Natural killer cell (primary cell): ENCODE measurements around the gene PIGU. TPM values are rescaled to one million over a fixed set of nuclear protein-coding genes. Genes with fewer than 3 reads are reported as not detected.

ENCODE experiments used
- ATAC-seq, 3 donors: fragments of 150-1000 bp in 2 of 3; fragments of 200-7000 bp in 1 of 3; cut with Tn5 transposase; 1 replicate in 1 of 3; 2 replicates in 2 of 3; pipeline ENCODE4 v1.10.0; 2021; ENCODE audit warnings: mild to moderate bottlenecking in 2 of 3, moderate library complexity in 2 of 3
- DNase-seq, 2 donors: peaks; one replicate each; pipeline versions ENCODE4 v3.0.0 to v3.0.0-alpha.2; 2013 to 2021; ENCODE audit warnings: mixed read lengths in 1 of 2
- H3K27ac ChIP-seq: one replicate; pipeline ENCODE4 v1.5.1; 2013; ENCODE audit warnings: mild to moderate bottlenecking, low read length
- H3K27me3 ChIP-seq: one replicate; pipeline ENCODE4 v1.6.1; 2013; ENCODE audit warnings: low read length; ENCODE audit not compliant: control insufficient read depth, insufficient read depth
- H3K36me3 ChIP-seq: one replicate; pipeline ENCODE4 v1.6.1; 2013; ENCODE audit warnings: low read length; ENCODE audit not compliant: control insufficient read depth, insufficient read depth
- H3K4me1 ChIP-seq: one replicate; pipeline ENCODE4 v1.6.1; 2013; ENCODE audit warnings: low read length; ENCODE audit not compliant: control insufficient read depth, insufficient read depth
- H3K4me3 ChIP-seq: one replicate; pipeline ENCODE4 v1.5.1; 2013; ENCODE audit warnings: low read length
- H3K9me3 ChIP-seq: one replicate; pipeline ENCODE4 v1.6.1; 2013; ENCODE audit warnings: low read length; ENCODE audit not compliant: control insufficient read depth, insufficient read depth
- H3K27ac Mint-ChIP-seq, 2 donors: one replicate each; pipeline ENCODE4 v1.8.0; 2022; ENCODE audit warnings: mild to moderate bottlenecking in 2 of 2, mixed read lengths in 2 of 2, moderate library complexity in 1 of 2
- H3K27me3 Mint-ChIP-seq, 2 donors: one replicate each; pipeline ENCODE4 v1.8.0; 2022; ENCODE audit warnings: low read depth in 2 of 2, mixed read lengths in 2 of 2
- H3K36me3 Mint-ChIP-seq: one replicate; pipeline ENCODE4 v1.8.0; 2022; ENCODE audit warnings: mixed read lengths
- H3K4me1 Mint-ChIP-seq, 2 donors: one replicate each; pipeline ENCODE4 v1.8.0; 2022; ENCODE audit warnings: mixed read lengths in 2 of 2
- H3K4me3 Mint-ChIP-seq: one replicate; pipeline ENCODE4 v1.8.0; 2022; ENCODE audit warnings: mild to moderate bottlenecking, moderate library complexity, mixed read lengths
- H3K9me3 Mint-ChIP-seq, 2 donors: one replicate each; pipeline ENCODE4 v1.8.0; 2022; ENCODE audit warnings: mixed read lengths in 2 of 2
- CTCF ChIP-seq: fragments of 200-600 bp; IDR thresholded peaks from one replicate; pipeline ENCODE4 v1.8.0; 2022; ENCODE audit warnings: antibody characterized with exemption
- WGBS: methylation state at CpG from one replicate; pipeline ENCODE4 v1.1.7; 2013; ENCODE audit warnings: missing lambda C conversion rate; ENCODE audit not compliant: insufficient coverage; 5-methylcytosine and 5-hydroxymethylcytosine counted together
- intact Hi-C: fragments of 100-400 bp; cut with micrococcal nuclease; formaldehyde crosslinking; loops from one replicate; pipeline ENCODE4 v1.14.2; 2022
- total RNA-seq, 4 donors: library from RNA; stranded (reverse); fragments of 120-200 nt in 1 of 4; gene quantifications; one replicate each; pipeline versions ENCODE4 v1.2.3 to v1.2.4, GENCODE V29; 2013 to 2022

PIGU gene
- total RNA-seq, 3 donors from 2014 or later (not counting 1 experiment from before 2014, with no cell fraction given): 7.0 to 11.1 (median 8.2) TPM

GRCh38 chr20:34632870-34633452, 43.9 kb downstream of the PIGU start:
- no peak overlapping the region for H3K4me3 Mint-ChIP-seq
- peaks cover 27% of the 10 kb centered on the region for H3K36me3 ChIP-seq
- H3K4me1 Mint-ChIP-seq: no peaks in the 10 kb centered on the region
- H3K4me1 ChIP-seq: no peaks in the 10 kb centered on the region
- no peaks in the 10 kb centered on the region for H3K9me3 ChIP-seq
- ATAC-seq (no peak), DNase-seq (no peak)
- intact Hi-C loops: no loop called here
- WGBS: 100% methylated on average over 3 of the region's 3 CpGs
- no peak overlapping the region for H3K27ac Mint-ChIP-seq
- no peaks in the 10 kb centered on the region for H3K27me3 ChIP-seq
- H3K4me3 ChIP-seq: no peak overlapping the region
- H3K27ac ChIP-seq: no peak overlapping the region
- H3K36me3 Mint-ChIP-seq: peaks cover 18% of the 10 kb centered on the region
- no peak for TF ChIP-seq CTCF
- H3K27me3 Mint-ChIP-seq: no peaks in the 10 kb centered on the region
- H3K9me3 Mint-ChIP-seq: no peaks in the 10 kb centered on the region

- 88% methylated on average over 1 of the region's 1 CpG for WGBS
- H3K36me3 Mint-ChIP-seq: peaks cover 8% of the 10 kb centered on the region
- no peaks in the 10 kb centered on the region for H3K4me1 ChIP-seq
- H3K27me3 ChIP-seq: no peaks in the 10 kb centered on the region
- H3K27ac ChIP-seq: no peak overlapping the region
- no peak overlapping the region for H3K4me3 ChIP-seq
- H3K27ac Mint-ChIP-seq: no peak overlapping the region
- H3K4me1 Mint-ChIP-seq: no peaks in the 10 kb centered on the region
- intact Hi-C loops: no loop called here
- H3K9me3 Mint-ChIP-seq: no peaks in the 10 kb centered on the region
- DNase-seq (no peak), ATAC-seq (no peak)
- no peaks in the 10 kb centered on the region for H3K27me3 Mint-ChIP-seq
- peaks cover 9% of the 10 kb centered on the region for H3K36me3 ChIP-seq
- H3K4me3 Mint-ChIP-seq: no peak overlapping the region
- TF ChIP-seq CTCF: no peak
- H3K9me3 ChIP-seq: no peaks in the 10 kb centered on the region
Observed at GRCh38 chr20:34629904-34630303, 47.0 kb downstream of the PIGU start.

- no peaks in the 10 kb centered on the region for H3K27me3 ChIP-seq
- no peak for ATAC-seq
- no peaks in the 10 kb centered on the region for H3K9me3 ChIP-seq
- Mint-ChIP-seq H3K4me1 (no peaks in the 10 kb centered on the region), H3K27me3 (no peaks in the 10 kb centered on the region), H3K4me3 (no peak overlapping the region), H3K27ac (no peak overlapping the region), H3K9me3 (no peaks in the 10 kb centered on the region), H3K36me3 (peaks cover 8% of the 10 kb centered on the region)
- no peaks in the 10 kb centered on the region for H3K4me1 ChIP-seq
- DNase-seq: no peak
- no peak for TF ChIP-seq CTCF
- 86% methylated on average over 1 of the region's 1 CpG for WGBS
- H3K27ac ChIP-seq: no peak overlapping the region
- H3K4me3 ChIP-seq: no peak overlapping the region
- peaks cover 9% of the 10 kb centered on the region for H3K36me3 ChIP-seq
- intact Hi-C loops: no loop called here
Observed at GRCh38 chr20:34629342-34629741, 47.5 kb downstream of the PIGU start.

GRCh38 chr20:34628026-34628425, 48.9 kb downstream of the PIGU start:
- no peaks in the 10 kb centered on the region for H3K9me3 ChIP-seq
- H3K4me1 ChIP-seq: no peaks in the 10 kb centered on the region
- H3K9me3 Mint-ChIP-seq: no peaks in the 10 kb centered on the region
- intact Hi-C loops: no loop called here
- WGBS: 100% methylated on average over 2 of the region's 2 CpGs
- H3K4me3 Mint-ChIP-seq: no peak overlapping the region
- H3K27ac ChIP-seq: no peak overlapping the region
- ATAC-seq: no peak
- DNase-seq: no peak
- H3K27me3 ChIP-seq: no peaks in the 10 kb centered on the region
- H3K27ac Mint-ChIP-seq: no peak overlapping the region
- peaks cover 8% of the 10 kb centered on the region for H3K36me3 ChIP-seq
- no peak overlapping the region for H3K4me3 ChIP-seq
- no peak for TF ChIP-seq CTCF
- no peaks in the 10 kb centered on the region for H3K27me3 Mint-ChIP-seq
- peaks cover 7% of the 10 kb centered on the region for H3K36me3 Mint-ChIP-seq
- peaks cover 0 to 3% of the 10 kb centered on the region in 2 donors for H3K4me1 Mint-ChIP-seq
